HG03025 (cell line): ENCODE measurements around the gene TECTB.

Experiments
- ATAC-seq: cut with Tn5 transposase; IDR thresholded peaks from one replicate; pipeline ENCODE4 v1.9.1; 2021; ENCODE audit warnings: mild to moderate bottlenecking, moderate library complexity; ENCODE audit not compliant: unreplicated experiment, low FRiP score

The TECTB gene

GRCh38 chr10:112344261-112344660, 61.1 kb downstream of the TECTB start:
- no peak for ATAC-seq

GRCh38 chr10:112345202-112345601, 62.0 kb downstream of the TECTB start:
- no peak for ATAC-seq

DNA sequence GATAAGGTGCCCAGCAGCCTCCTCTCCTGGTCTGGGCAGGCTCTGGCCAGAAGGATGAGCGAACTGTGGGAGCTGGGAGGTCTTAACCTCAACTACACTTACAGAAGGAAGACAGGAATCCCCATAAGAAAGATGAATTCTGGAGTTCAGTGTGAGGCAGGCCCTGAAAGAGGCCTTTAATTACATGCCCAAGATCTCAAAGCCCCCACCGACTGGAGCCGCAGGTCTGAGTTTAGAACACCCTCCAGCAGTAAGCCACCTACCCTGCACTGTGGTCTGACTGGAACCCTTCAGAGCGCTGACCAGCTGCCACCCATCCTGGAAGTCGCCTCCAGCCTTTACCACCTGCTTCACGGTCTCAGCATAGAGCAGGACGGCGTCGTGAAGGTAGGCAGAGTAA, 62.5 kb downstream of the TECTB start:
- no peak for ATAC-seq

DNA sequence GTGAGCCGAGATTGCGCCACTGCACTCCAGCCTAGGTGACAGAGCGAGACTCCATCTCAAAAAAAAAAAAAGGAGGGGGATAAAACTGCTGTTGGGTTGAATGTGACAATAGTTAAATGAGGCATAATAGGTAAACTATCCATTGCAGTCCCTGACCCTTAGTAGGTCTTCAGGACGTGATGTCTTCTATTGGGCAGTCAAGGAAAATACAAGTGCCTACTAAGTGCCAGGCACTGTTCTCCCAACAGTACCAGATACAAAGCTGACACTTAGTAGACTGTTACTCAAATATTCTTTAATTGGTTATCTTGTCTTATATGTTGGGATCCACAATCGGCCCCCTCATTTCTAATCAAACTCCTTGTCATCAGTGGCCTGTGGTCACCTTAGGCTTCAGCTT, 63.6 kb downstream of the TECTB start:
- ATAC-seq = no peak

GRCh38 chr10:112347709-112348671, 64.8 kb downstream of the TECTB start:
- ATAC-seq = no peak

DNA sequence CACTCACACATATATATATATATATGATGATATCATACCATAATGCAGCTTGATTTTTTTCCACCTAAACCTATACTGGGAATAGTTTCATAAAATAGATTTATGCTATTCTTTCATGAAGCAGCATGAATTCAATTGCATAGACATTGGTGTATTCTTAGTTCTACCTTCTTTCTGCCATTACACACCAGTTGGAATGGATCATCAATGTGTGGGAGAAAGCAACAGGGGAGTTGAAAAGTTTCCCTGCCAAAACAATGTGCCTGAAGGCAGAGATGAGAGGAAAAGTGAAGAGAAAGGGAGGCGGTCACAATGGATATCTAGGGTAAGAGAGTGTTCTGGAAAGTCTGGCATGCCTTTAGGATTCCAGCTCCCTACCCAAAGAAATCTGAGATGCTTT, 65.6 kb downstream of the TECTB start:
- ATAC-seq = no peak

GRCh38 chr10:112349521-112350085, 66.4 kb downstream of the TECTB start:
- no peak for ATAC-seq

DNA sequence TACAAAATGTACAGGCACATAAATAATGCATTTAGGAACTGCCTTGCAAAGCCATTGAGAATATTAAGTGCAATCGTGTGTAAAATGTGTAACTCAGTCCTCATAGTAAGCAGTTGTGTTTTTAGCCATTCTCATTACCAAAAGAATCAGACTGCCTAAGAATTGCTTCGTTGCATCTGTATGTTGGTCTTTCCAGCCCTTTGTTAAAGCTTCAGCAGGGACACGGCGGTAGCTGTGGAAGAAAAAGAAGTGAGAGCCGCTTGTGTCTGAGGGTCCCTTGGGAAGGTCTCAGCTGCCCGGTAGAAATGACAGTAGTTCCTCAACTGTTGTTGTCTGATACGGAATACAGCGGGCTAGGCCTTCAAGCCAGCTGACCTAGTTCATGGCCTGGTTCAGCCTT, 67.9 kb downstream of the TECTB start:
- ATAC-seq = no peak

DNA sequence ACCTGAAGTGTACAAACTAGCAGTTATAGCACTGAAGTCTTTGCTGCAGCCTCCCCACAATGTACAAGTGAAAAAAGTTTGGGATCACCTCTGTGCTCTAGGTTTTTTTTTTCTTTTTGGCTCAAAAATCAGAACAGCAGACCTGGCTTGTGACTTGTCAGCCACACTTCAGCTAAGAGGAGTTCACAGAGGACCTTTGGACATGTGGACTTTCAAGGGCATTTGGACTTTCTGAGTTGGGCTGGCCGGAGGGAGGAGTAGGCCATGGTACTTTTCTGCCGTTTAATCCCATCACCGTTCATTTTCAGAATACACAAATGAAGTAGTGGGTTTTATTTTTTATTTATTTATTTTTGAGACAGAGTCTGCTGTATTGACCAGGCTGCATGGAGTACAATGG, 68.8 kb downstream of the TECTB start:
- no peak for ATAC-seq

- peak; percentile 51 for ATAC-seq
Observed at GRCh38 chr10:112353046-112353445, 69.8 kb downstream of the TECTB start.
